H9 (cell line): ENCODE data around the gene MXRA7. TPM values are rescaled to one million over a fixed set of nuclear protein-coding genes. Genes with fewer than 3 reads are reported as not detected.

Source experiments
- DNase-seq: peaks from one replicate; pipeline ENCODE4 v3.0.0-alpha.2; 2017
- H2AFZ ChIP-seq: one replicate; pipeline ENCODE4 v1.6.1; 2013; ENCODE audit warnings: mild to moderate bottlenecking, low read length, control low read depth, moderate library complexity
- H2AK5ac ChIP-seq: 2 replicates; pipeline ENCODE4 v1.6.1; 2013; ENCODE audit warnings: low read length, control low read depth, mixed read lengths; ENCODE audit not compliant: insufficient read length
- H2BK120ac ChIP-seq: one replicate; pipeline ENCODE4 v1.6.1; 2013; ENCODE audit warnings: low read depth, mild to moderate bottlenecking, low read length, control low read depth, inconsistent platforms; ENCODE audit not compliant: poor library complexity, severe bottlenecking
- H2BK12ac ChIP-seq: 2 replicates; pipeline ENCODE4 v1.6.1; 2013; ENCODE audit warnings: low read length, control low read depth, mixed read lengths, low read depth; ENCODE audit not compliant: insufficient read length
- H2BK15ac ChIP-seq: 2 replicates; pipeline ENCODE4 v1.6.1; 2013; ENCODE audit warnings: low read depth, low read length, control low read depth
- H2BK20ac ChIP-seq: one replicate; pipeline ENCODE4 v1.6.1; 2013; ENCODE audit warnings: low read depth, mild to moderate bottlenecking, low read length, control low read depth, inconsistent platforms; ENCODE audit not compliant: poor library complexity, severe bottlenecking
- H2BK5ac ChIP-seq: 2 replicates; pipeline ENCODE4 v1.6.1; 2013; ENCODE audit warnings: low read length, control low read depth, mixed read lengths; ENCODE audit not compliant: insufficient read length
- H3K14ac ChIP-seq: 2 replicates; pipeline ENCODE4 v1.6.1; 2013; ENCODE audit warnings: low read length, control low read depth; ENCODE audit not compliant: insufficient read depth
- H3K18ac ChIP-seq: 2 replicates; pipeline ENCODE4 v1.6.1; 2013; ENCODE audit warnings: low read depth, mild to moderate bottlenecking, mixed read lengths, low read length, control low read depth; ENCODE audit not compliant: insufficient read length
- H3K23ac ChIP-seq: 2 replicates; pipeline ENCODE4 v1.6.1; 2013; ENCODE audit warnings: low read length, control low read depth, mixed read lengths, low read depth; ENCODE audit not compliant: insufficient read length
- H3K23me2 ChIP-seq: 2 replicates; pipeline ENCODE4 v1.6.1; 2013; ENCODE audit warnings: low read depth, mild to moderate bottlenecking, mixed read lengths, low read length, control low read depth; ENCODE audit not compliant: insufficient read length, poor library complexity, severe bottlenecking
- H3K27ac ChIP-seq: 2 replicates; pipeline ENCODE4 v1.5.1; 2013; ENCODE audit warnings: low read length, control low read depth, mixed read lengths, low read depth; ENCODE audit not compliant: insufficient read length
- H3K27me3 ChIP-seq: 2 replicates; pipeline ENCODE4 v1.6.1; 2013; ENCODE audit warnings: low read length, control low read depth, inconsistent platforms; ENCODE audit not compliant: insufficient read depth
- H3K4ac ChIP-seq: 2 replicates; pipeline ENCODE4 v1.6.1; 2013; ENCODE audit warnings: low read depth, mild to moderate bottlenecking, control low read depth, inconsistent platforms, low read length, moderate library complexity
- H3K4me1 ChIP-seq: 2 replicates; pipeline ENCODE4 v1.6.1; 2013; ENCODE audit warnings: low read length, control low read depth, inconsistent platforms; ENCODE audit not compliant: insufficient read depth
- H3K4me2 ChIP-seq: 2 replicates; pipeline ENCODE4 v1.6.1; 2013; ENCODE audit warnings: low read length, control low read depth, mixed read lengths; ENCODE audit not compliant: insufficient read length, insufficient read depth
- H3K56ac ChIP-seq: 2 replicates; pipeline ENCODE4 v1.6.1; 2013; ENCODE audit warnings: low read depth, mild to moderate bottlenecking, mixed read lengths, low read length, control low read depth; ENCODE audit not compliant: insufficient read length
- H3K79me1 ChIP-seq: 2 replicates; pipeline ENCODE4 v1.6.1; 2013; ENCODE audit warnings: low read depth, mild to moderate bottlenecking, moderate library complexity, low read length, control low read depth, inconsistent platforms; ENCODE audit not compliant: insufficient read depth, poor library complexity, severe bottlenecking
- H3K79me2 ChIP-seq: 2 replicates; pipeline ENCODE4 v1.6.1; 2013; ENCODE audit warnings: low read length, control low read depth, inconsistent platforms; ENCODE audit not compliant: insufficient read depth
- H3K9ac ChIP-seq: 2 replicates; pipeline ENCODE4 v1.6.1; 2013; ENCODE audit warnings: low read length, control low read depth, mixed read lengths; ENCODE audit not compliant: insufficient read length; ENCODE audit errors: extremely low read depth
- H3K9me3 ChIP-seq: one replicate; pipeline ENCODE4 v1.6.1; 2013; ENCODE audit warnings: low read depth, low read length, inconsistent platforms; ENCODE audit not compliant: control insufficient read depth
- H3T11ph ChIP-seq: one replicate; pipeline ENCODE4 v1.6.1; 2013; ENCODE audit warnings: mild to moderate bottlenecking, low read length, control low read depth, inconsistent platforms
- H4K20me1 ChIP-seq: one replicate; pipeline ENCODE4 v1.6.1; 2013; ENCODE audit not compliant: control insufficient read depth, insufficient read length, insufficient read depth
- H4K5ac ChIP-seq: 2 replicates; pipeline ENCODE4 v1.6.1; 2013; ENCODE audit warnings: low read depth, mild to moderate bottlenecking, mixed read lengths, low read length, control low read depth; ENCODE audit not compliant: insufficient read length
- H4K8ac ChIP-seq: replicated peaks from 2 replicates; pipeline ENCODE4 v1.6.1; 2013; ENCODE audit warnings: low read length, control low read depth, mixed read lengths, low read depth; ENCODE audit not compliant: insufficient read length
- H4K91ac ChIP-seq: 2 replicates; pipeline ENCODE4 v1.6.1; 2013; ENCODE audit warnings: low read depth, mild to moderate bottlenecking, moderate library complexity, mixed read lengths, low read length, control low read depth; ENCODE audit not compliant: insufficient read length
- H3K27ac Mint-ChIP-seq, 3 experiments: 2 replicates in 2 of 3; 3 replicates in 1 of 3; pipeline ENCODE4 v1.8.0; 2020 to 2021; ENCODE audit warnings: mixed read lengths in 3 of 3, mild to moderate bottlenecking in 1 of 3, moderate library complexity in 1 of 3
- H3K27me3 Mint-ChIP-seq: 2 replicates; pipeline ENCODE4 v1.8.0; 2021; ENCODE audit warnings: low read depth, mild to moderate bottlenecking, moderate library complexity, mixed read lengths
- H3K36me3 Mint-ChIP-seq, 3 experiments: 2 replicates in 2 of 3; 3 replicates in 1 of 3; pipeline ENCODE4 v1.8.0; 2020 to 2021; ENCODE audit warnings: low read depth in 3 of 3, mixed read lengths in 3 of 3; ENCODE audit not compliant: insufficient read depth in 1 of 3
- H3K4me1 Mint-ChIP-seq, 2 experiments: 2 replicates each; pipeline ENCODE4 v1.8.0; 2020; ENCODE audit warnings: mixed read lengths in 2 of 2
- H3K4me3 Mint-ChIP-seq, 2 experiments: 2 replicates in 1 of 2; 3 replicates in 1 of 2; pipeline ENCODE4 v1.8.0; 2020 to 2021; ENCODE audit warnings: mild to moderate bottlenecking in 2 of 2, mixed read lengths in 2 of 2, moderate library complexity in 1 of 2
- H3K9me3 Mint-ChIP-seq, 2 experiments: 2 replicates in 1 of 2; 3 replicates in 1 of 2; pipeline ENCODE4 v1.8.0; 2020; ENCODE audit warnings: mild to moderate bottlenecking in 2 of 2, mixed read lengths in 2 of 2, moderate library complexity in 1 of 2
- WGBS: extraction: QIAGEN DNeasy Blood & Tissue Kit; methylation state at CpG from one replicate; pipeline ENCODE4 v1.1.7; 2013; ENCODE audit warnings: missing lambda C conversion rate, low lambda C conversion rate, mixed read lengths; ENCODE audit not compliant: insufficient read length; ENCODE audit errors: extremely low coverage; 5-methylcytosine and 5-hydroxymethylcytosine counted together
- long read RNA-seq: library from polyadenylated mRNA; unstranded; transcript quantifications from one replicate; pipeline ENCODE4 v2.0.0, GENCODE V29; 2020
- total RNA-seq: library from RNA; stranded (reverse); gene quantifications from 2 replicates; pipeline ENCODE4 v1.2.1, GENCODE V29; 2021
- TF ChIP-seq, protein P1 (sequence below): fragments of 200-600 bp; sonication (generic); conservative IDR thresholded peaks from 3 replicates; pipeline ENCODE4 v1.8.0; 2021; ENCODE audit warnings: antibody characterized with exemption, mild to moderate bottlenecking

The MXRA7 gene, protein sequence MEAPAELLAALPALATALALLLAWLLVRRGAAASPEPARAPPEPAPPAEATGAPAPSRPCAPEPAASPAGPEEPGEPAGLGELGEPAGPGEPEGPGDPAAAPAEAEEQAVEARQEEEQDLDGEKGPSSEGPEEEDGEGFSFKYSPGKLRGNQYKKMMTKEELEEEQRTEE
- 28.2 TPM in 2 replicates for total RNA-seq
- long read RNA-seq, partial matches to known transcripts = 0 of 2 reads
- long read RNA-seq, other reads (novel, unspliced or antisense) = 1 of 2 reads

DNA sequence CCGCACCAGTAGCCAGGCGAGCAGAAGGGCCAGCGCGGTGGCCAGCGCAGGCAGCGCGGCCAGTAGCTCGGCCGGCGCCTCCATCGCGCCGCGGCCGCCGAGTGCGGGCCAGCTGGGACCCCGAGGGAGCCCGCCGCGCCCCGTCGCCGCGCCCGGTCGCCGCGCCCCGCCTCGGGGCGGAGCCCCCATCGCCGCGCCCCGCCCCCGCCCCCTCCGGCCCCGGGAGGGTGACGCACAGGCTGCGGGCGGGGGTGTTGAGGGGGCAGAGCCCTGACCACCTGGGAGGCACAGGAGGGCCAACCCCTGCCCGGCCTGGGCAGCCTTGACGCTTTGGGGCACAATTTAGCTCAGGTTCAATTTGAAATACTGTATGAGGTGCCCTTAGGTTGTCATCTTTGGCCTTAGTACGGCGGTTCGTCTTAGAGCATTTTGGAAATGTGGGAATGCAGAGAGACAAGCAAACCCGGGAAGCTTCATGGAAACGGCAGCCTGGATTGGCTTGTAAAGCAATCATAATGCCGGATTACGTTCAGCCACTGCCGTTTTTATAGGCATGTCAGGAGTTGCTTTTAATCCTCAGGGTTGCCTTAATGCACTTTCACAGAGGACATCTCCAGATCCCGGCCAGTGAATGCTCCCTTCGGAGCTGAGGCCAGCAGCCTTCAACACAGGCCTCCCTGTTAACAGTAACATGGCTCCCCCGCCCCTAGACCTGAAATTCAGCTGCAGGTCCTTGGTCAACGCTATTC, at the start of gene MXRA7:
Gene MXRA7 (minus strand): TSS at position 103 of the 749 bp plus-strand sequence. CDS start 19 bp downstream, at position 84.
- no peaks in the 10 kb centered on the region for H3K9me3 Mint-ChIP-seq
- Histone ChIP-seq H3T11ph (no peak within 1 kb of the TSS), H2BK15ac (no peak within 1 kb of the TSS), H3K56ac (no peak within 1 kb of the TSS), H3K27ac (no peak within 1 kb of the TSS), H4K5ac (no peak within 1 kb of the TSS), H3K4ac (no peak within 1 kb of the TSS), H3K23me2 (peaks cover 4% of the 10 kb centered on the region), H3K23ac (no peak within 1 kb of the TSS), H2BK20ac (no peak within 1 kb of the TSS), H2BK12ac (no peak within 1 kb of the TSS), H4K91ac (no peak within 1 kb of the TSS), H3K9ac (no peak within 1 kb of the TSS), H3K27me3 (no peaks in the 10 kb centered on the region; the same call in 1 of the 2 replicates), H4K8ac (no peak within 1 kb of the TSS), H3K79me2 (no peaks in the 10 kb centered on the region), H3K14ac (no peak within 1 kb of the TSS; the same call in 1 of the 2 replicates), H2BK120ac (no peak within 1 kb of the TSS), H2BK5ac (no peak within 1 kb of the TSS), H3K4me1 (peaks cover 3% of the 10 kb centered on the region; the same call in 1 of the 2 replicates), H3K79me1 (no peaks in the 10 kb centered on the region), H3K4me2 (peak within 1 kb of the TSS; percentile 52), H3K18ac (no peak within 1 kb of the TSS), H4K20me1 (no peaks in the 10 kb centered on the region), H2AFZ (peak within 1 kb of the TSS; percentile 46), H3K9me3 (no peaks in the 10 kb centered on the region), H2AK5ac (no peak within 1 kb of the TSS)
- H3K4me3 Mint-ChIP-seq = peak within 1 kb of the TSS; percentile 65 to 82
- TF ChIP-seq, protein P1, sequence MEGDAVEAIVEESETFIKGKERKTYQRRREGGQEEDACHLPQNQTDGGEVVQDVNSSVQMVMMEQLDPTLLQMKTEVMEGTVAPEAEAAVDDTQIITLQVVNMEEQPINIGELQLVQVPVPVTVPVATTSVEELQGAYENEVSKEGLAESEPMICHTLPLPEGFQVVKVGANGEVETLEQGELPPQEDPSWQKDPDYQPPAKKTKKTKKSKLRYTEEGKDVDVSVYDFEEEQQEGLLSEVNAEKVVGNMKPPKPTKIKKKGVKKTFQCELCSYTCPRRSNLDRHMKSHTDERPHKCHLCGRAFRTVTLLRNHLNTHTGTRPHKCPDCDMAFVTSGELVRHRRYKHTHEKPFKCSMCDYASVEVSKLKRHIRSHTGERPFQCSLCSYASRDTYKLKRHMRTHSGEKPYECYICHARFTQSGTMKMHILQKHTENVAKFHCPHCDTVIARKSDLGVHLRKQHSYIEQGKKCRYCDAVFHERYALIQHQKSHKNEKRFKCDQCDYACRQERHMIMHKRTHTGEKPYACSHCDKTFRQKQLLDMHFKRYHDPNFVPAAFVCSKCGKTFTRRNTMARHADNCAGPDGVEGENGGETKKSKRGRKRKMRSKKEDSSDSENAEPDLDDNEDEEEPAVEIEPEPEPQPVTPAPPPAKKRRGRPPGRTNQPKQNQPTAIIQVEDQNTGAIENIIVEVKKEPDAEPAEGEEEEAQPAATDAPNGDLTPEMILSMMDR = no peak
- H3K27me3 Mint-ChIP-seq = peaks cover 18% of the 10 kb centered on the region
- H3K4me1 Mint-ChIP-seq = peaks cover 33 to 36% of the 10 kb centered on the region in 2 experiments
- DNase-seq = peak; percentile 86
- no CpG with 5 or more reads among the region's 56 CpGs for WGBS
- peak within 1 kb of the TSS in 1 of 3 experiments; percentile 45; a peak in 3 of 7 replicates for H3K27ac Mint-ChIP-seq
- H3K36me3 Mint-ChIP-seq = peaks cover 0 to 11% (median 10%) of the 10 kb centered on the region in 3 experiments; a peak in 4 of 7 replicates
